ENCODE results near the gene SRD5A3.

- TF ChIP-seq CTCF (conservative IDR thresholded peaks at IDR 0.05) (no peak), ZFX (IDR thresholded peaks at IDR 0.05) (no peak)
Measured at GRCh38 chr4:55416176-55416575, 70.1 kb downstream of the SRD5A3 start.

All from C4-2B (cell line).